HG02588 (cell line): ENCODE measurements around the gene MICU1.
"Not testable (repeated sequence)": the region's sequence is repeated elsewhere in the genome, so short reads cannot be mapped to it uniquely, and the experiment has no call there.

Experiments used
- ATAC-seq: cut with Tn5 transposase; IDR thresholded peaks from one replicate; pipeline ENCODE4 v1.9.1; 2021; ENCODE audit warnings: mild to moderate bottlenecking, moderate library complexity; ENCODE audit not compliant: unreplicated experiment

Gene MICU1

GRCh38 chr10:72509206-72509799, 116.6 kb downstream of the MICU1 start:
- ATAC-seq = no peak

GRCh38 chr10:72508033-72508432, 117.8 kb downstream of the MICU1 start:
- no peak for ATAC-seq

GRCh38 chr10:72506474-72506873, 119.4 kb downstream of the MICU1 start:
- ATAC-seq = no peak

- no peak for ATAC-seq
These were observed 120.4 kb downstream of the MICU1 start for GRCh38 chr10:72505435-72505834.

GRCh38 chr10:72503694-72504438, 122.0 kb downstream of the MICU1 start:
- no peak for ATAC-seq

DNA sequence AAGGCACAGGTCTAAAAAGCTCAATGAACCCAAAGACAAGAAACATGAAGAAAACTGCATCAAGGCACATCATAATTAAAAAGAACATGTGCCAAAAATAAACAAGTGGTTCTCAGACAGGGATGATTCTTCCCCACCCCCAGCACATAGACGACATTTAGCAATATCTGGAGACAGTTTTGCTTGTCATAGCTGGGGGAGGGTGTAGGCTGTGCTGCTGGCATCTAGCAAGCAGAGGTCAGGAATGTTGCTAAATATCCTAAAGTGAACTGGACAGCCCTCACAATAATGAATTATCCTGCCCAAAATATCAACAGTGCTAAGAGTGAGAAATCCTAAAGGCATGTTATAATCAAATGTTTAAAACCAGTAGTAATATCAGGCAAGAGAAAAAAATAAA, 122.6 kb downstream of the MICU1 start:
- no peak for ATAC-seq

- no peak for ATAC-seq
These were observed 123.3 kb downstream of the MICU1 start for GRCh38 chr10:72502581-72502980.

DNA sequence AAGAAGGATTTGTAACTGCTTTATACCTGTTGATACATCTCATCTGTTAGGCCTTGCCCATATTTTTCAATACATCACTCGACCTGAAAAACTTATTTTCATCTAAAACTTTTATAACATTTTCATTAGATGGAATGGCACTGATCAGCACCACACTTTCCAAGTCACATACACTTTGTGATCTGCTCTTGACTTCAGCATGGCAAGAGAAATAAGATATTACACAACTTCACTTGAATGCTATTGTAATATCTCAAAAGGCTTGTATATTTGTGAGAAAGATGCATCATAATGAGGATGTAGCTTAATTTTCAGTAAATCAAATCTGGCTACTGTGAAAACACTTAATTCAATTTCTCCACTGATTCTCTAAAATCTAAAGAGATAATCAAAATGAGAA, 126.2 kb downstream of the MICU1 start:
- no peak for ATAC-seq

DNA sequence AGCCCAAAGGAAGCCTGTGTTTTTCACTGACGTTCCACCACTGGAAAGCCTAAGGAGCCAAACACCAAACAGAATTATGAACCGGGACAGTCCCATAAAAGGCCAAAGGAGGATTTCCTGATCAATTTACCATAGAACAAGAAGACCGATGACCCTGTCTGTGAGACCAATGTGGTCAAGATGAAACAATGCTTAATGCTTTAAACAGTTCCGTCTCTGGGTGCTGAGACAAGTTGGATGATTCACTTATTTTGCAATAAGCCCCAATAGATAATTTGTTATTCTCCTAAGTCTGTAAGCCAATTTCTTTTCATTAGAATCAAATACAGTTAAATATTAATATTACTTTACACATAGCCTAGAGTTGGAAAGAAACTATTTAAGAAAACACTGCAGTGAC, 134.9 kb downstream of the MICU1 start:
- ATAC-seq = no peak

DNA sequence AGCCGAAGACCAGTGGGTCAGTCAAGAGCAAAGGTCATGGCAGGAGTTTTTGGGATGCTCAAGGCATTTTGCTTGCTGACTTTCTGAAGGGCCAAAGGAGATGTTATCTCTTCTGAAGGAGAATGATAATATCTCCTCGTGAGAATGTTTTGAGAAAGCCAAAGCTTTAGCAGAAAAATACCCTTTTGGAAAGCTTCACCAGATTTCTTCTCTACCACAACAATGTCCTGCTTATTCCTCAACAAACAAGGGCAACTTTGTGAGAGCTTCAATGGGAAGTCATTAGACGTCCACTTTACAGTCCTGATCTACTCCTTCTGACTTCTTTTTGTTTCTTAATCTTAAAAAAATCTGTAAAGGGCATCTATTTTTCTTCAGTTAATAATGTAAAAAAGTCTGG, 138.4 kb downstream of the MICU1 start:
- ATAC-seq = no peak

GRCh38 chr10:72487116-72487515, 138.8 kb downstream of the MICU1 start:
- ATAC-seq = no peak

DNA sequence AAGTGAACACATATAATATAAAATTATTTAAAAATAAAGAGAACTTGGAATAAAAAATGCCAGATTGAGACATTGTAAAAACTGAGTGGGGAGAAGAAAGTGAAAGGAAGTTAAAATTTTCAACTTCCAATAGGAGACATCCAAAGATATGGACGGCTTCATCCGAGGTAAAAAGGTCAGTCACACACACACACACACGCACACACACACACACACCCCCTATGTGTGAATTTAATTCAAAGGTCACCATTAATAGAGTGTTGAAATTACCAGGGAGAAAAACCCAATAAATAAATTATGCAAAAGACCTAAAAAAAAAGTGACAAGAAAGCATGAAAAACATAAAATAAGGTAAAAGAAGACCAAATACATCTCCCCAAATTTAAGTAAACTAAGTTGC, 140.2 kb downstream of the MICU1 start:
- no peak for ATAC-seq

- ATAC-seq = no peak
These were observed 141.4 kb downstream of the MICU1 start for GRCh38 chr10:72484521-72484920.

- ATAC-seq = no peak
These were observed 142.4 kb downstream of the MICU1 start for GRCh38 chr10:72483471-72483870.

- no peak for ATAC-seq
These were observed 145.0 kb downstream of the MICU1 start for GRCh38 chr10:72480861-72481260.

DNA sequence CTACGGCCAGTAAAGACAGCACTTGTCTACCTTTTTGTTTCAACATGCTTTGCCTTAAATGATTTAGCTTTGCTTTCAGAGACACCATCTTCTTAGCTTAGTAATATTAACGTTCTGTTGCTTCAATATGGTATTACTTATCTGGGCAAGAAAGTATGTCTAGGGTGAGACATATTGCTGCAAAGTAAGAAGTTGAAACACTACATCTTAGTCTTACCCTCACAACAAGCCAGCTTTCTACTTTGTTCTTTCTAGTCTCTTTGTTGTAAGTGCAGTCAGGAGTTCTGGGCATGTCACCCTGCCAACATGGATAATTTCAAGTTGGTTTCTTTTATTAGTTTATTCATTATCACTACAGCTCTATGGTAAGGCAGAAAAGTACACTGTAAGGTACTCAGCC, 148.4 kb downstream of the MICU1 start:
- no peak for ATAC-seq

DNA sequence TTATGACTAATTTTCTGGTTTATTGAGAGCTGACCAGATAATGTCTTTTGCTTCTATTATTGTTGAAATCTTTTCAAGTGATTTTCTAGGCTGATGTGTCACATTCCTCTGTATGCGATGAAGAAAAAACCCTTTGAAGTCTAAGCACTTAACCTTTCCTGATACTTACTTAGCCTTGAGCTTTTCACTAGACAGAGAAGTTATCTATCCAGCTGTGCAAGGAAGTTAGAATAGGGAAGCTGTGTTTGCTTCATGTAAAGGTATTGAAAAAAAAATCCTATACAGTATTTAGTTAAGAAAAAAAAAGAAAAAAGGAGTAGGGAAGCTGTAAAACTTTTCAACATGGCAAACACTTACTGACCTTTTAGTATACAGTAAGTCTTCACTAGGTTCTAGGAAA, 153.6 kb downstream of the MICU1 start:
- ATAC-seq = no peak

GRCh38 chr10:72470666-72471065, 155.2 kb downstream of the MICU1 start:
- no peak for ATAC-seq

DNA sequence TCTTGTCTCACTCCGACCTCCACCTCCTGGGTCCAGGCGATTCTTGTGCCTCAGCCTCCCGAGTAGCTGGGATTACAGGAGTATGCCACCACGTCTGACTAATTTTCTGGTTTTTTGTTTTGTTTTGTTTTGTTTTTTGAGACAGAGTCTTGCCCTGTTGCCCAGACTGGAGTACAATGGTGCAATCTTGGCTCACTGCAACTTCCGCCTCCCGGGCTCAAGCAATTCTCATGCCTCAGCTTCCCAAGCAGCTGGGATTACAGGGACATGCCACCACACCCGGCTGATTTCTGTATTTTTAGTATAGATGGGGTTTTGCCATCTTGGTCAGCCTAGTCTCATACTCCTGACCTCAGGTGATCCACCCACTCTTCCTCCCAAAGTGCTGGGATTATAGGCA, 158.8 kb downstream of the MICU1 start:
- not testable (repeated sequence) for ATAC-seq

DNA sequence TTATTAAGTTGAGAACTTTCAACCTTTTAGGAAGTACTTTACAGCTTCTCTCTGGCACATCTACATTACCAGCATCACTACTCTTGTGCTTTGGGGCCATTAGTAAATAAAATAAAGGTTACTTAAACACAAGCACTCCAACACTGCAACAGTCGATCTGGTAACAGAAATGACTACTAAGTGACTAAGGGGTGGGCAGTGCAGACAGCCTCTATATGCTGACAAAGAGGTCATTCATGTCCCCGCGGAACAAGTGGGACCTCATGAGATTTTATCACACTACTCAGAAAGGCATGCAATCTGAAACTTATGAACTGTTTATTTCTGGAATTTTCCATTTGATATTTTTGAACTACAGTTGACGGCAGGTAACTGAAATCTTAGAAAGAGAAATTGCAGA, 159.9 kb downstream of the MICU1 start:
- no peak for ATAC-seq

GRCh38 chr10:72464438-72464837, 161.4 kb downstream of the MICU1 start:
- ATAC-seq = no peak

DNA sequence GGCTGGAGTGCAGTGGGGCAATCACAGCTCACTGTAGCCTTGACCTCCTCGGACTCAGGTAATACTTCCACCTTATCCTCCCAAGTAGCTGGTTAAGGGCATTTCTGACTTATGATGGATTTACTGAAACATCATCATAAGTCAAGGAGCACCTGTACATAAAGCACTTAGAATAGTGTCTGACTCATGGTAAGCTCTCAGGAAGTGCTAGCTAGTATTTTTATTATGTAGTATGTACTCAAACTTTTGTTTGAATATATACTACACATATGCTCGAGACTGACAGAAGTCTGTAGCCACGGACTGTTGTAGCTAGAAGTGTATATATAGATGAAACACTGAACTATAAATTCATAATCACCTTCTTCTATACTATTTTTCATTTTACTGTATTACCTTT, 163.6 kb downstream of the MICU1 start:
- no peak for ATAC-seq

DNA sequence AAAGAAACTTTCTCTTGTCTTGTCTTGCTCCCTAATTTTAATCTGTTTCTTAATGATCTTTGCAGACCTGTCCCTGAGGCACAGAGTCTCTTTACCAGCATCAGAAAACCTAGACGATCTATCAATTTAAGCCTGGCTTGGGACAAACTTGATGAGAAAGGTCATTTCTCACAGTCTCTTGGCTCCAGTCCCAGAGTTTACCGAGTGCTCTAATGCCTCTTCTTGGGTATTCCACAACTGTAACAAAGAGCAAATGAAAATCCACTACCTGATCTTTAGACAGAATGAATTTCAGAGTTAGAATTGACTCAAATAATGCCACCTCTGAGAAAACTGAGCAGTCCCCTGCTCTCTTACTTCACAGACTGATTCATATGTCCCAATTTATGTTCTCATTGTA, 164.8 kb downstream of the MICU1 start:
- ATAC-seq = no peak
